Measurements from ENCODE around the gene KCTD16.

The KCTD16 gene

GRCh38 chr5:144284036-144284435, 113.4 kb downstream of the KCTD16 start:
- DNase-seq (ENCODE audit: low spot score in 2 of 2) (no peak), ATAC-seq (replicated peaks; ENCODE audit: extremely low read depth, poor library complexity, severe bottlenecking) (no peak)
- Mint-ChIP-seq H3K27ac (ENCODE audit: low read depth) (no peak overlapping the region), H3K27me3 (peaks cover 41% of the 10 kb centered on the region), H3K4me1 (no peaks in the 10 kb centered on the region), H3K36me3 (ENCODE audit: insufficient read depth) (peaks cover 1% of the 10 kb centered on the region), H3K9me3 (no peaks in the 10 kb centered on the region), H3K4me3 (no peak overlapping the region)

GRCh38 chr5:144284931-144285502, 114.3 kb downstream of the KCTD16 start:
- H3K4me3 Mint-ChIP-seq = no peak overlapping the region
- peaks cover 31% of the 10 kb centered on the region for H3K27me3 Mint-ChIP-seq
- H3K9me3 Mint-ChIP-seq = no peaks in the 10 kb centered on the region
- no peak overlapping the region for H3K27ac Mint-ChIP-seq (ENCODE audit: low read depth)
- DNase-seq (ENCODE audit: low spot score in 2 of 2) (no peak), ATAC-seq (replicated peaks; ENCODE audit: extremely low read depth, poor library complexity, severe bottlenecking) (no peak)
- H3K36me3 Mint-ChIP-seq (ENCODE audit: insufficient read depth) = peaks cover 1% of the 10 kb centered on the region
- no peaks in the 10 kb centered on the region for H3K4me1 Mint-ChIP-seq

GRCh38 chr5:144289277-144289676, 118.6 kb downstream of the KCTD16 start:
- DNase-seq (ENCODE audit: low spot score in 2 of 2) (no peak), ATAC-seq (replicated peaks; ENCODE audit: extremely low read depth, poor library complexity, severe bottlenecking) (no peak)
- peaks cover 28% of the 10 kb centered on the region for H3K27me3 Mint-ChIP-seq
- no peak overlapping the region for H3K27ac Mint-ChIP-seq (ENCODE audit: low read depth)
- H3K4me1 Mint-ChIP-seq = no peaks in the 10 kb centered on the region
- H3K36me3 Mint-ChIP-seq (ENCODE audit: insufficient read depth) = no peaks in the 10 kb centered on the region
- H3K4me3 Mint-ChIP-seq = no peak overlapping the region
- no peaks in the 10 kb centered on the region for H3K9me3 Mint-ChIP-seq

- no peak for ATAC-seq (replicated peaks; ENCODE audit: extremely low read depth, poor library complexity, severe bottlenecking)
- H3K27me3 Mint-ChIP-seq = peaks cover 32% of the 10 kb centered on the region
- no peaks in the 10 kb centered on the region for H3K4me1 Mint-ChIP-seq
- H3K27ac Mint-ChIP-seq (ENCODE audit: low read depth) = no peak overlapping the region
- no peaks in the 10 kb centered on the region for H3K36me3 Mint-ChIP-seq (ENCODE audit: insufficient read depth)
- H3K4me3 Mint-ChIP-seq = no peak overlapping the region
- no peak for DNase-seq (ENCODE audit: low spot score in 2 of 2)
- no peaks in the 10 kb centered on the region for H3K9me3 Mint-ChIP-seq
These were observed 121.4 kb downstream of the KCTD16 start for GRCh38 chr5:144292029-144292428.

GRCh38 chr5:144295284-144295683, 124.6 kb downstream of the KCTD16 start:
- no peaks in the 10 kb centered on the region for H3K9me3 Mint-ChIP-seq
- no peaks in the 10 kb centered on the region for H3K36me3 Mint-ChIP-seq (ENCODE audit: insufficient read depth)
- H3K27me3 Mint-ChIP-seq = peaks cover 39% of the 10 kb centered on the region
- H3K4me1 Mint-ChIP-seq = no peaks in the 10 kb centered on the region
- no peak for DNase-seq (ENCODE audit: low spot score in 2 of 2)
- no peak for ATAC-seq (replicated peaks; ENCODE audit: extremely low read depth, poor library complexity, severe bottlenecking)
- H3K4me3 Mint-ChIP-seq = no peak overlapping the region
- no peak overlapping the region for H3K27ac Mint-ChIP-seq (ENCODE audit: low read depth)

- no peak for ATAC-seq (replicated peaks; ENCODE audit: extremely low read depth, poor library complexity, severe bottlenecking)
- H3K9me3 Mint-ChIP-seq = no peaks in the 10 kb centered on the region
- no peak overlapping the region for H3K4me3 Mint-ChIP-seq
- no peak overlapping the region for H3K27ac Mint-ChIP-seq (ENCODE audit: low read depth)
- H3K36me3 Mint-ChIP-seq (ENCODE audit: insufficient read depth) = no peaks in the 10 kb centered on the region
- H3K27me3 Mint-ChIP-seq = peaks cover 44% of the 10 kb centered on the region
- DNase-seq (ENCODE audit: low spot score in 2 of 2) = no peak
- no peaks in the 10 kb centered on the region for H3K4me1 Mint-ChIP-seq
These were observed 126.4 kb downstream of the KCTD16 start for GRCh38 chr5:144297081-144297480.

- H3K4me1 Mint-ChIP-seq = no peaks in the 10 kb centered on the region
- no peak for DNase-seq (ENCODE audit: low spot score in 2 of 2)
These were observed 128.0 kb downstream of the KCTD16 start for GRCh38 chr5:144298658-144299057.

GRCh38 chr5:144304688-144305087, 134.0 kb downstream of the KCTD16 start:
- no peak overlapping the region for H3K4me3 Mint-ChIP-seq
- no peaks in the 10 kb centered on the region for H3K4me1 Mint-ChIP-seq
- H3K36me3 Mint-ChIP-seq (ENCODE audit: insufficient read depth) = peaks cover 2% of the 10 kb centered on the region
- H3K9me3 Mint-ChIP-seq = no peaks in the 10 kb centered on the region
- H3K27ac Mint-ChIP-seq (ENCODE audit: low read depth) = no peak overlapping the region
- ATAC-seq (replicated peaks; ENCODE audit: extremely low read depth, poor library complexity, severe bottlenecking) (no peak), DNase-seq (ENCODE audit: low spot score in 2 of 2) (no peak)
- H3K27me3 Mint-ChIP-seq = peaks cover 31% of the 10 kb centered on the region

More at GRCh38 chr5:144298658-144299057, 128.0 kb downstream of the KCTD16 start:
- Mint-ChIP-seq H3K4me3 (no peak overlapping the region), H3K27me3 (peaks cover 30% of the 10 kb centered on the region), H3K27ac (ENCODE audit: low read depth) (no peak overlapping the region), H3K36me3 (ENCODE audit: insufficient read depth) (no peaks in the 10 kb centered on the region), H3K9me3 (no peaks in the 10 kb centered on the region)
- ATAC-seq (replicated peaks; ENCODE audit: extremely low read depth, poor library complexity, severe bottlenecking) = no peak

GRCh38 chr5:144307736-144308135, 137.1 kb downstream of the KCTD16 start:
- H3K36me3 Mint-ChIP-seq (ENCODE audit: insufficient read depth) = peaks cover 2% of the 10 kb centered on the region
- H3K27me3 Mint-ChIP-seq = peaks cover 27% of the 10 kb centered on the region
- H3K27ac Mint-ChIP-seq (ENCODE audit: low read depth) = no peak overlapping the region
- H3K4me1 Mint-ChIP-seq = no peaks in the 10 kb centered on the region
- H3K9me3 Mint-ChIP-seq = no peaks in the 10 kb centered on the region
- DNase-seq (ENCODE audit: low spot score in 2 of 2) (no peak), ATAC-seq (replicated peaks; ENCODE audit: extremely low read depth, poor library complexity, severe bottlenecking) (no peak)
- H3K4me3 Mint-ChIP-seq = no peak overlapping the region

- Mint-ChIP-seq H3K9me3 (no peaks in the 10 kb centered on the region), H3K36me3 (ENCODE audit: insufficient read depth) (peaks cover 2% of the 10 kb centered on the region), H3K27me3 (peaks cover 27% of the 10 kb centered on the region), H3K4me1 (no peaks in the 10 kb centered on the region), H3K27ac (ENCODE audit: low read depth) (no peak overlapping the region), H3K4me3 (no peak overlapping the region)
- no peak for DNase-seq (ENCODE audit: low spot score in 2 of 2)
- ATAC-seq (replicated peaks; ENCODE audit: extremely low read depth, poor library complexity, severe bottlenecking) = no peak
These were observed 137.5 kb downstream of the KCTD16 start for GRCh38 chr5:144308174-144308573.

GRCh38 chr5:144308906-144309670, 138.4 kb downstream of the KCTD16 start:
- H3K4me1 Mint-ChIP-seq = no peaks in the 10 kb centered on the region
- H3K27ac Mint-ChIP-seq (ENCODE audit: low read depth) = no peak overlapping the region
- no peak overlapping the region for H3K4me3 Mint-ChIP-seq
- ATAC-seq (replicated peaks; ENCODE audit: extremely low read depth, poor library complexity, severe bottlenecking) (no peak), DNase-seq (ENCODE audit: low spot score in 2 of 2) (no peak)
- peaks cover 2% of the 10 kb centered on the region for H3K36me3 Mint-ChIP-seq (ENCODE audit: insufficient read depth)
- H3K27me3 Mint-ChIP-seq = peaks cover 27% of the 10 kb centered on the region
- no peaks in the 10 kb centered on the region for H3K9me3 Mint-ChIP-seq

- H3K4me1 Mint-ChIP-seq = no peaks in the 10 kb centered on the region
- peaks cover 27% of the 10 kb centered on the region for H3K27me3 Mint-ChIP-seq
- H3K36me3 Mint-ChIP-seq (ENCODE audit: insufficient read depth) = peaks cover 2% of the 10 kb centered on the region
- H3K4me3 Mint-ChIP-seq = no peak overlapping the region
- ATAC-seq (replicated peaks; ENCODE audit: extremely low read depth, poor library complexity, severe bottlenecking) (no peak), DNase-seq (ENCODE audit: low spot score in 2 of 2) (no peak)
- H3K9me3 Mint-ChIP-seq = no peaks in the 10 kb centered on the region
- no peak overlapping the region for H3K27ac Mint-ChIP-seq (ENCODE audit: low read depth)
These were observed 139.9 kb downstream of the KCTD16 start for GRCh38 chr5:144310621-144311020.

GRCh38 chr5:144313147-144313726, 142.6 kb downstream of the KCTD16 start:
- Mint-ChIP-seq H3K27me3 (peaks cover 21% of the 10 kb centered on the region), H3K27ac (ENCODE audit: low read depth) (no peak overlapping the region), H3K9me3 (no peaks in the 10 kb centered on the region), H3K36me3 (ENCODE audit: insufficient read depth) (peaks cover 2% of the 10 kb centered on the region), H3K4me3 (no peak overlapping the region), H3K4me1 (no peaks in the 10 kb centered on the region)
- ATAC-seq (replicated peaks; ENCODE audit: extremely low read depth, poor library complexity, severe bottlenecking) (no peak), DNase-seq (ENCODE audit: low spot score in 2 of 2) (no peak)
